ENCODE data around the gene TMEM135.

TMEM135 gene

DNA sequence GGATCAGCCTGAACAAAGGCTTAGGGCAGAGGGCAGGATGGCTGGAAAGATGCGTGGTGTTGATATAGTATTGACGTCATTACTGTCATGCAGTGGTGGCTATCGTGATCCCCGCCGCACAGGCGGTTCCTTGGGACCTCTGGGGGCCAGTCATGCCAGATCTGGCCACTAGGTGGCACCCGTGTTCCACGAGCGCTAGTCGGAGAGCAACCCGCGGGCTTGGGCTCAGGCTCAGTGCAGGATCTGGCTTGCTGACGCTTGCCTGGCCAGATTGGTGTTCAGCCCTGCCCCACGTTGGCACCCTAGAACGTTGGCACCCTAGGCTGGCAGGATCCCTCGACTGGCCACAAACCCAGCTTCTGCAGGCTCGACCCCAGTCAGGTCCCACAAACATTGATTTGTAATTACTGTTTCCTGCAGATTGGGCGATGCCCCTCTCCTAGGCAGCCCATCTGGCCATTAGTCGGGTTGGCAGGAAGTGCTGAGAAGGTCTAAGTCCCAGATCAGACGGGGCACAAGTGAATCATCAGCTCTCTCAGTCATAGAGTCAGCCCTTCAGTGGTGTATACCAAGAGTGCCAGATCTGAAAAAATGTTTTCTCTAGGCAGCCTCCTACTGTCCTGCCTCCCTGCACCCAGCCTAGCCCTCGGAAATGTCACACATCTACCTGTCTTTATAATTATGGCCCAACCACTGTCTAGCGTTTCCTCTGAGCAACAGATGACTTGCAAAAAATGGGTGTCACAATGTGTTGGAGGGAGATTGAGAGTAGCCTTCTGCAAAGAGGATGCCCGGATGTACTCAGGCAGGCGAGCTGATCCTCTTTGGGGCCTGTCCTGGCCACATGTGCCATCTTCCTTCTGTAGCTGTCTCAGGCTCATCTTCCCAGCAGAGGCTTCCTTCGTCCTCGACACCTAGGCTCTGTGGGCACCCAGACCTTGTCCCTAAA, 315.3 kb downstream of the TMEM135 start:
- no peak for DNase-seq (ENCODE audit: low read depth, low spot score)

DNA sequence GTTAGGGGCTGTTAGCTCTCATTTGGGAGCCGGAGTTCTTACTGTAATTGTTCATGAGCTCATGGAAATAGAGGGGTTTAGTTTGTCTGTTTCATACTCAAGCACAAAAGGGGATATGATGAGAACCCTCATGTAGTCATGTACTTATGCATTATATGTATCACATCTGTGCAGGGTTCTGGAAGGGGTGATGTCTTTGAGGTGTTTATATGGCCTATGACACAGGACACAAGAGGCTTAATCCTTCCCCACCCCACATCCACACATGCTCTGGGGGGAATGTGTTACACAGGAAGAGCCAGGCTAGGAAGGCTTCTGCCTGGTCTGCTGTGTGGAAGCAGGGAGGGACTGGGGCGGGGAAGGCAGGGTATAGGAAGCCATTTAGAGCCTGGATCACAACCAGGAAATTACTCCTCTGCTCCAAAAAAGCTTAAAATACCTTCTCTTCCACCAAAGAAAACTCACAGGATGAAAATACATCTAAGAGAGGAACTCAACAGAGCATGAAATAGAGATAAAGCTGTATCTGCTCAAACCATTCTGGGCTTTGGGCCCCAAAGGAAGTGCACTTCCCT, 316.1 kb downstream of the TMEM135 start:
- DNase-seq (ENCODE audit: low read depth, low spot score) = no peak

DNA sequence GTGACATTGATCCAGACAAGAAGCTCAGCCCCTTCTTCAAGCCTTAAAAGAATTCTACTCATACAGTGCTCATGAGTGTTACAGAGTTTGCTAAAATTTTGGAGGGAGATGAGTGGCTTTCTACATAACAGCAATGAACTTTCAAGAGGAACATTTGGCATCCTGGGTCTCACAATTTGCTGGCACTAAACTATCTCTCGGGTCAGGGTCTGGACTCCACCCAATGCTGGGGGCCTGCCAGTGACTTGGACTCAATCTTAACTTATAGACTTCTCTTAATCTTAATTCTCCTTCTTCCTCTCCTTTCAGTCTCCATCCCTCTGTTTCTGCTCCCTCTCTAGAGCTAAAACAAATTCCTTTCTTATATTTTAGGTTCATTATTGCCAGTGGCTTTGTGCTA, 317.9 kb downstream of the TMEM135 start:
- DNase-seq (ENCODE audit: low read depth, low spot score) = no peak

DNA sequence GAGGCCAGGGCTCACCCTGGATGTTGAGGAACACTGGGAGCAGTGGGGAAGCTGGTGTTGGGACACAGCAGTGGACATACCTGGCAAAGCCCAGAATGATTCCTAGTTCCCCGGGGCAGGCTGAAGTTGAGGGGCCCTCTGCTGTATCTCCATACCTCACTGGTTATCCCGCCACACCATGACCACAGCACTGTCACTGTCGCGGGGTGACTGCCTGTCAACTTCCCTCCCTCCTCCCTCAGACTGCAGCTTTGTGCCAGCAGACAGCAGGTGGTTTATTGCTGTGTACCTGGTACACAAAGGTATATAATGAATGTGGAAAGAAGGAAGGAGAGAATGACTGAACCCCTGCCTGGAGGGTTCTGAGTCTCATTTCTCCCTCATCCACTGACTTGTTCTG, 318.7 kb downstream of the TMEM135 start:
- DNase-seq (ENCODE audit: low read depth, low spot score) = no peak

- DNase-seq (ENCODE audit: low read depth, low spot score) = no peak
These were observed 320.7 kb downstream of the TMEM135 start for GRCh38 chr11:87358461-87358860.

DNA sequence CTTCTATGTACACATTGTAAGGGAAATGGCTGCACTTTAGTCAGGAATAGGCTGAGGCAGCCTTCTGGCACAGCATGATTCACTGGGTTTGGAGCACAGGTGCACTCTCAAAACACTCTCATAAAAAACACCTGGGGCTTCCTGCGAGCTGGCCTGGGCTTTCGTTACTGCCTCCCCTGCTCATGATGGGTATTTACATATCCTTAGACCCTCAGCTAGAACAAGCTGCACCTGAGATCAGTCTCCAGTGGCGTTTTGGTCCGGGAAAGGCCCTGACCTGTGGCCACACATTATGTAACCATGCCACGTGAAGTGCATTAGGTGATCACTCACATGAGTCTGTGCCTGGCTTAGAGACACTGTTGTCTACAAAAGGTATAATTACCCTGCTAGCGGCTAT, 321.7 kb downstream of the TMEM135 start:
- DNase-seq (ENCODE audit: low read depth, low spot score) = no peak

- no peak for DNase-seq (ENCODE audit: low read depth, low spot score)
These were observed 324.2 kb downstream of the TMEM135 start for GRCh38 chr11:87361891-87362290.

GRCh38 chr11:87366346-87366745, 328.6 kb downstream of the TMEM135 start:
- no peak for DNase-seq (ENCODE audit: low read depth, low spot score)

- no peak for DNase-seq (ENCODE audit: low read depth, low spot score)
These were observed 329.1 kb downstream of the TMEM135 start for GRCh38 chr11:87366763-87367405.

- DNase-seq (ENCODE audit: low read depth, low spot score) = no peak
These were observed 330.4 kb downstream of the TMEM135 start for GRCh38 chr11:87368151-87368550.

DNA sequence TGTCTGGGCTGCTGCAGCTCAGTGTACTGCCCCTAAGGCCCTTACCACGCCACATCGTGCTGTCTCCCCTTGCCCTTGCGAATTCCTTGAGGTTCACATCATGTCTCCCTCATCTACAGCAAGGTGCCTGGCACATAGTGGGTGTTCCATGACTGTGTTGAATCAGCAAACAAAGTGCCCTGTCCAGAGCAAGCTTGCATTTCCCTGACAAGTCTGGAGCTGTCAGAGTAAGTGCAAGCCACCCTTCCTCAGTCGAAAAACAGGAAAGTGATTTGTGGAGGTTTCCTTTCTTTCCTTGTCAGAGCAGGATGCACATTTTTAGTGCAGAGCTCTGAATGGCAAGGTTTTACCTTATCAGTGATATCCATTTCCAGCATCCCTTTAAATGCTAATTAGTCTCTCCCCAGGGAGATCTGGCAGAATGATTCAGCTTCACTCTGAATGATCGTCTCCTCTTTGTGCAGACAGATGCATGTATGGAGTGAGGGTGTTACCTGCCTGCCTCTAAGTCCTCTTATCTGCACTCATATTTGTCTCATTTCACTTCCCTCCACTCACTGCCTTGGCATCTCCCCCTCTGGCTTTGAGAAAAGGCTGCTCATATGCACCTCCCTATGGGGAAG, 331.2 kb downstream of the TMEM135 start:
- no peak for DNase-seq (ENCODE audit: low read depth, low spot score)

- DNase-seq (ENCODE audit: low read depth, low spot score) = no peak
These were observed 332.2 kb downstream of the TMEM135 start for GRCh38 chr11:87369888-87370287.

GRCh38 chr11:87372065-87372464, 334.3 kb downstream of the TMEM135 start:
- no peak for DNase-seq (ENCODE audit: low read depth, low spot score)
